ENCODE data around the gene MYMK.

The MYMK gene

DNA sequence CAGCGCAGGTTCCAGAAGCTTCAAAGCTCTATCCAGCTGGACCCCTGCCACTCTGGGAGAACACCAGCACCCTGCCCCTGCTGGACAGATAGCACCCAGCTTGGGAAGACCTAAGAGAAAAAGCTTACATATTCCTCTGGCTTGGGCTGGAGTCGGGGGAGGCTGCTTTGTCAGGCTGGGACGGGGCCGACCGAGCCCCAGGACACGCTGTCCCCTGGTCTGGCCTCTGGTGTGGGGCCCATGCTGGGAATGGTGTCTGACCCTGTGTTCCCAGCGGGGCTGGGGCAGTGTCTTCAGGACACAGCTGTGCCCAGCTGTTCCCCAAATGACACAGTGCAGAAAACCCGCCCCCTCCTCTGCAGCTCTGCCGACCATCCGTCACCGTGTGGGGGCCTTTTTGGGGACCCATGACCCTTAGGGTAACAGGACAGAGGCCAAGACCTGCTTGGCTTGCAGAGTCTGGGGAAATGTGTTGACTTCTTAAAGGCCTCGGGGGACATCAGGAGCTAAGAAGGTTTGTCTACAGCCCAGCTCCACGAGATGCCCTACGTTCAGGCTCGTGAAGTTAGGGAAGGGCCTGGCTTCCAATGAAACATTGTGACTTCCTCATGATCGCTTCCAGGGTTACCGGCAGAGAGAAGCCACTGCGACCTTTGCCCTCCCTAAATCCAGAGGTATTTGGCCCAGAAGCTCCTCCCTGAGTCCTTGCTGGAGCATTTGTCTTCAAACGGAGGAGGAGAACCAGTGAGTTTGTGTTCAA is 25.4 kb downstream of the MYMK start:
- DNase-seq: no peak

DNA sequence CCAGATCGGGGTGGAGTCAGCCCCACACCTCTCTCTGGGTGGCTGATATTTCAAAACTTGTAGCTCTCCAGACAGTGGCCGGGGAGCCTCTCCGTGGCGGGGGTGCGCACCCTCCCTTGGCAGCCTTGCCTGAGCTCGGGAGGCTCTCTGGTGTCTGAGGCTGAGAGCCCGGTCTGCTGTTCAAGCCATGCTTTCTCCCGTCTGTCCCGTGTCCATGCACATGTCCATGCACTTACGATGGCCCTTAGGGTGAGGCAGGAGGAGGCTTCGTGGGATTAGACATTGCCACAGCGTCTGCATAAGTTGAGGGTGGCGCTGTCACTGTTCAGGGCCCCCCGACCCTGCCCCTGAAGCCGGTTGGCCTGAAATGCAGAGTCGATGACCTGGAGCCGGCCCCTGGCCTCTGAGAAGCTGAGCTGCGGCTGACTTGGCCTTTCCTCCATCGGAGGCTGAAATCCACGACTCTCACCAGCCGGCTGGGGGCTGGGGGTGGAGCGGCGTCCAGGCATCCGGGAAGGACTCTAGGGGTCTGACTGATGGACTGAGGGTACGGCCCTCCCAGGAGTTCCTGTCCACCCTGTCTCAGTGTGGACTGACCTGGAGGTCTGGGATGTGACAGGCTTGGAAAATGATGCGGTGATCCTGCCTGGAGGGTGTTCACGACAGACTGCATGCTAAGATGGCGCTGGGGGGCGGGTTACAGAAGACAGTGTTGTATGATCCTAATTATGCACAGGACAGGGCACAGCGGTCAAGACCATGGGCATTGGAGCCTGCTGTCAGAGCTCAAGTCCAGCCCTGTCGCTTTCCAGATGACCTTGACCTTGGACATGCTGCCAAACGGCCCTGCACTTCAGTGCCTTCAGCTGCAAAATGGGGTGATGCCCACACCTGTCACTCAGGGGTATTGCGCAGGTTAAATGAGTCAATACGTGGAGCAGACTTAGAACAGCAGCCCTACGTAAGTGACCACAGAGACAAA is 27.6 kb downstream of the MYMK start:
- DNase-seq: no peak

DNA sequence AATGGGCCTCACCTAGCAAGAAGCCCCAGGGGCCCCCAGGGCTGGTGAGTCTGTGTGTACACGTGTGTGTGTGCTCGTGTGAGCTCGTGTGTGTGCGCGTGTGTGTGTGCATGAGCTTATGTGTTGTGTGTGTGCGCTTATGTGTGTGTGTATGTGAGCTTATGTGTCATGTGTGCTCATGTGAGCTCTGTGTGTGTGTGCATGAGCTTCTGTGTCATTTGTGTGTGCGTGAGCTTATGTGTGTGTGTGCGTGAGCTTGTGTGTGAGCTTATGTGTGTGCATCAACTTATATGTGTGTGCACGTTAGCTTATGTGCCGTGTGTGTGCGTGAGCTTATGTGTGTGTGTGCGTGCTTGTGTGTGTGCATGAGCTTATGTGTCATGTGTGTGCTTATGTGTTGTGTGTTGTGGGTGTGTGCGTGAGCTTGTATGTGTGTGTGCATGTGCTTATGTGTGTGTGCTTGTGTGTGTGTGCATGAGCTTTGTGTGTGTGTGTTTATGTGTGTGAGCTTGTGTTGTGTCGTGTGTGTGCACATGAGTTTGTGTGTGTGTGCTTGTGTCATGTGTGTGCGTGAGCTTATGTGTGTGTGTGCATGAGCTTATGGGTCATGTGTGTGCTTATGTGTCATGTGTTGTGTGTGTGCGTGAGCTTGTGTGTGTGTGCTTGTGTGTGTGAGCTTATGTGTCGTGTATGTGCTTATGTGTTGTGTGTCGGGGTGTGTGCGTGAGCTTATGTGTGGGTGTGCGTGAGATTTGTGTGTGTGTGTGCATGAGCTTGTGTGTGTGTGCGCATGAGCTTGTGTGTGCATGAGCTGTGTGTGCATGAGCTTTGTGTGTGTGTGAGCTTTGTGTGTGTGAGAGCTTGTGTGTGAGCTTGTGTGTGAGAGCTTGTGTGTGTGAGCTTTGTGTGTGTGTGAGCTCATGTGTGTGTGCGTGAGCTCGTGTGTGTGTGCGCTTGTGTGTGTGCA is 29.1 kb downstream of the MYMK start:
- DNase-seq: no peak

GRCh38 chr9:133494636-133495326 is 30.0 kb downstream of the MYMK start:
- no peak for DNase-seq

DNA sequence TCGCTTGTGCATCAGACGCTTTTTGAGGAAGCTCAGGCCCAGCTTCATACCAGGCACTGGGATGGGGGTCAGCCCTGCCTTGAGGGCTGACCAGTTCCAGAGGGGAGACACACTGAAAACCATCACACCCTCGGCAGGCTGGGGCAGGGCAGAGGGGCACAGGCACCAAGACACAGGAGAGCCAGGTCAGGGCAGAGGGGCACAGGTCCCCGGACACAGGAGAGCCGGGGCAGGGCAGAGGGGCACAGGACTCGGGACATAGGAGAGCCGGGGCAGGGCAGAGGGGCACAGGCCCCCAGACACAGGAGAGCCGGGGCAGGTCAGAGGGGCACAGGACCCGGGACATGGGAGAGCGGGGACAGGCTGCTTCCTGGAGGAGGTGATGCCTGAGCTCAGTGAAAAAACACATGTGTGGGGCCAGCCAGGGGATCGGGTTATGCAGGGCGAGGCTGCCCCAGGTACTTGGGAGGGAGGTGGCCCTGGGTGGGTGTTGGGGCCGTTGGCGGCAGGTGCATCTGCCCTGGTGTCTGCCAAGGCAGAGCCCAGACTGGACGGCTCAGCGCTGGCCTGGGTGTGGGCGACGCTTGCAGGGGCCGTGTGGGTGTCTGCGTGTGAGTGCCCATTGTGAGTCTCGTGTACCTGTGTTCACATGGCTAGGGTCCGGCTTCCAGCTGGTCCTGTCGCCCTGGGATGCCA is 30.8 kb downstream of the MYMK start:
- no peak for DNase-seq

- no peak for DNase-seq
Observed at GRCh38 chr9:133493428-133493827, 31.3 kb downstream of the MYMK start.

GRCh38 chr9:133492061-133493021 is 32.4 kb downstream of the MYMK start:
- no peak for DNase-seq

- no peak for DNase-seq
Observed at GRCh38 chr9:133491656-133491925, 33.2 kb downstream of the MYMK start.

DNA sequence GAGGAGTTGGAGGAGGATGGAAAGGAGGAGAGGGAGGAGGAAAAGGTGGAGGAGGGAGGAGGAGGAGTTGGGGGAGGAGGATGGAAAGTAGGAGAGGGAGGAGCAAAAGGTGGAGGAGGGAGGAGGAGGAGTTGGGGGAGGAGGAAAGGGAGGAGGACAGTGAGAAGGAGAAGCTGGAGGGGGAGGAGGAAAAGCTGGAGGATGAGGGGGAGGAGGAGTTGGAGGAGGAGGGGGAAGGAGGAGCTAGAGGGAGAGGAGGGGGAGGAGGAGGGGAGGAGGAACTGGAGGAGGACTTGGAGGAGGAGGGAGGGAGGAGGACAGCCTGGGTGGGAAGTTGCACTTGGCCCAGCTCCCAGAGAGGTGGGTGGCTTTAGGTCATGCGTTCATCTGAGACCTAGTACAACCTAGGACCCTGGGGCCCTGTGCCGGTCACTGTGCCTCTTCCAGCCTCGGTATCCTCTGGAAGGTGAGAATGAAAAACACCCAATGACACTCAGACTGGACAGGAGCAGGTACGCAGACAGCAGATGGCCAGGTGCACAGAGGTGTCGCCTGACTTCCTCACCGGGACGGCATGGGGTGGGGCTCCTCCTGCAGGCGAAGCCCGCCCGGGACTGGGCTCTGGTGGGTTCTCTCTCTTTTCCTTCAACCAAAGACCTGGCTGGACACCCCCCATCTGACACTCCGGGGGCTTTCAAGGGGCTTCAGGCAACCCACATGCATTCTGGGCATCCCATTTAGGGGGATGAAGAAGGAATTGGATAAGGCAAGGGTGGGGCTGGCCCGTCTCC is 33.7 kb downstream of the MYMK start:
- DNase-seq: no peak

GRCh38 chr9:133490201-133490681 is 34.5 kb downstream of the MYMK start:
- no peak for DNase-seq

GRCh38 chr9:133489253-133490190 is 35.2 kb downstream of the MYMK start:
- no peak for DNase-seq

GRCh38 chr9:133488686-133489252 is 36.0 kb downstream of the MYMK start:
- no peak for DNase-seq

GRCh38 chr9:133487331-133487725 is 37.4 kb downstream of the MYMK start:
- no peak for DNase-seq

- no peak for DNase-seq
Observed at GRCh38 chr9:133485531-133486260, 39.1 kb downstream of the MYMK start.

GRCh38 chr9:133484671-133485437 is 39.9 kb downstream of the MYMK start:
- peak; percentile 31 for DNase-seq

DNA sequence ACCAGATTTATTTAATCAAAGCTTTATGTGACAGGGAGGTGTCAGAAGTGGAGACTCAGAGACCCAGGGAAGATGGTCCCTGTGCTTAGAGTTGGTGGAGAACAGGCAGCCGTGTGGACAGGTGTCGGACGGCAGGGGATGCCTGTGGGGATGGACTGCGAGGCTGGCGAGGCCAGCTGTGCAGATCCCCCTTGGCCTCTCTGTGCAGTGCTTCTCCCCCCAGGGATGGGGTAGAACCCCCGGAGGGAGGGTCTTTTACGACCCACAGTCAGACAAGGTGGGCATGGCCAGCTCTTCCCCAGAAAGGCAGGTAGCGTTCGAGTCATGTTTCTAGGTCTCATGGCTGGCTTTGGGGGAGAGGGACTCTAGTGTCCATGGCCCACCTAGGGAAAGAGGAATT is 41.1 kb downstream of the MYMK start:
- DNase-seq: no peak
